ENCODE measurements around the gene VAT1. TPM values are rescaled to one million over a fixed set of nuclear protein-coding genes. Genes with fewer than 3 reads are reported as not detected.

The VAT1 gene
- total and polyA plus RNA-seq, 2 of the 13 experiments (the other 11 are each of a cell fraction or from before 2014, with no cell fraction given) = 143 to 205 TPM

GRCh38 chr17:43015579-43015978 is 6.6 kb downstream of the VAT1 start:
- H3K27ac ChIP-seq (ENCODE audit: extremely low read length, insufficient read depth, low read length) = no peak overlapping the region
- H3K79me2 ChIP-seq (ENCODE audit: insufficient read depth, low read length) = peaks cover 16% of the 10 kb centered on the region
- no peak overlapping the region for H2AFZ ChIP-seq (ENCODE audit: low read length)
- 95% methylated on average over 9 of the region's 9 CpGs for WGBS (ENCODE audit: low lambda C conversion rate)
- H3K4me1 ChIP-seq (ENCODE audit: insufficient read depth, low read length) = peaks cover 70% of the 10 kb centered on the region
- intact Hi-C loops (cut with micrococcal nuclease; ENCODE audit: unreplicated experiment) (no loop called here), in situ Hi-C loops (cut with HindIII; ENCODE audit: extremely low pct_ligation_motif_present, low pct_unique_long_range_greater_than_20kb) (no loop called here)
- no peak overlapping the region for H3K4me3 ChIP-seq (replicated peaks in 1 of 3; ENCODE audit: insufficient read depth in 1 of 3, low read depth in 2 of 3, low read length in 3 of 3)
- FAIRE-seq = no peak
- BruUV-seq (replicated peaks) = TSS peak; percentile 7
- TF ChIP-seq POLR2G (IDR thresholded peaks at IDR 0.05; ENCODE audit: low read depth, low read length) = 0 out of 2 replicates have a peak, but pooled peaks have one; percentile 6
- TF ChIP-seq SNAPC5 (CRISPR knock-in tag; IDR thresholded peaks at IDR 0.05; ENCODE audit: borderline replicate concordance) = no peak
- TF ChIP-seq ZNF3 (CRISPR knock-in tag; IDR thresholded peaks at IDR 0.05) = no peak
- 0 out of 2 replicates have a peak, but pooled peaks have one; percentile 9 for TF ChIP-seq MYC (CRISPR knock-in tag; IDR thresholded peaks at IDR 0.05; ENCODE audit: borderline replicate concordance)
- 0 out of 2 replicates have a peak, but pooled peaks have one; percentile 42 for TF ChIP-seq RBFOX2 (IDR thresholded peaks at IDR 0.05; ENCODE audit: low read depth, low read length)
- no peak for TF ChIP-seq FIP1L1 (IDR thresholded peaks at IDR 0.05; ENCODE audit: borderline replicate concordance, insufficient read depth, low read depth, low read length)
- TF ChIP-seq MEIS2 (CRISPR knock-in tag; IDR thresholded peaks at IDR 0.05) = no peak
- TF ChIP-seq AGO2 (optimal IDR thresholded peaks at IDR 0.05; ENCODE audit: low read depth, low read length) = peak; percentile 52
- TF ChIP-seq ZNF101 (CRISPR knock-in tag; IDR thresholded peaks at IDR 0.05; ENCODE audit: borderline replicate concordance, low read depth) = no peak
- H3K27me3 ChIP-seq (ENCODE audit: control insufficient read depth in 1 of 2, insufficient read depth in 2 of 2, low read length in 2 of 2) = no peaks in the 10 kb centered on the region
- H4K20me1 ChIP-seq (ENCODE audit: insufficient read depth, low read length) = no peaks in the 10 kb centered on the region
- H3K9me3 ChIP-seq (ENCODE audit: low read length) = no peaks in the 10 kb centered on the region
- H3K36me3 ChIP-seq (replicated peaks in 1 of 2; ENCODE audit: control insufficient read depth in 1 of 2, insufficient read depth in 2 of 2, low read length in 2 of 2) = peaks cover 31 to 66% of the 10 kb centered on the region in 2 experiments
- H3K9ac ChIP-seq (ENCODE audit: insufficient read depth, low read depth, low read length) = no peak overlapping the region
- ChIA-PET POLR2A (interaction anchor here (1.3 to 2.0 kb wide), 3 partner anchors 9 to 300 kb away, joined by 3 to 10 read pairs (median 6); partner anchors contain the start of genes IFI35 and RPL27), CTCF (ENCODE audit: low intra/inter-chr PET ratio, low total read pairs) (no interaction called here)
- H3K4me2 ChIP-seq (ENCODE audit: low read depth, low read length) = no peak overlapping the region
- ATAC-seq = no peak
- DNase-seq (ENCODE audit: low spot score) = no peak
